K562 (cell line): Measurements from ENCODE around the gene PUS3. TPM values are rescaled to one million over a fixed set of nuclear protein-coding genes. Genes with fewer than 3 reads are reported as not detected.

Source experiments
- ATAC-seq: fragments of 200-7000 bp; cut with Tn5 transposase; 3 replicates; pipeline ENCODE4 v1.9.1; 2020; ENCODE audit warnings: moderate library complexity
- BruUV-seq: library from RNA; stranded (reverse); fragments of 400-500 nt; replicated peaks from 2 replicates; lab custom pipeline; 2021; lab: Mats Ljungman, UMichigan
- CTCF ChIA-PET: fragments of 300-600 bp; formaldehyde crosslinking; extraction: SDS; loops from one replicate; lab custom pipeline; 2021; ENCODE audit warnings: low intra/inter-chr PET ratio; lab: Yijun Ruan, JAX
- POLR2A ChIA-PET: fragments of 300-600, 350-650 bp; sonication (Branson Sonifier 250); formaldehyde crosslinking; extraction: SDS; loops from one replicate; lab custom pipeline; 2021; ENCODE audit warnings: antibody characterized with exemption, inconsistent platforms; lab: Yijun Ruan, JAX
- DNase-seq, 4 experiments: peaks; one replicate each; pipeline versions ENCODE4 v3.0.0 to v3.0.0-alpha.2; 2011 to 2018; ENCODE audit warnings: low spot score in 3 of 4, mixed read lengths in 3 of 4; ENCODE audit errors: extremely low read depth in 1 of 4
- FAIRE-seq: peaks from 2 replicates; lab custom pipeline; 2011; peaks lifted over from hg19 to GRCh38; lab: Jason Lieb, UNC
- H2AFZ ChIP-seq: 2 replicates; pipeline ENCODE4 v1.6.0; 2011; ENCODE audit warnings: low read depth, low read length, control low read depth, inconsistent platforms
- H3K27ac ChIP-seq: fragments of 200-600 bp; 3 replicates; pipeline ENCODE4 v1.8.0; 2011; ENCODE audit warnings: low read depth, mild to moderate bottlenecking, control low read depth, inconsistent platforms, low read length, moderate library complexity, mixed read lengths; ENCODE audit errors: extremely low read depth
- H3K27me3 ChIP-seq, 2 experiments: fragments of 300-600 bp in 1 of 2; 2 replicates in 1 of 2; 3 replicates in 1 of 2; pipeline versions ENCODE4 v1.6.0 to v1.8.0; 2011; ENCODE audit warnings: inconsistent platforms in 2 of 2, low read length in 2 of 2, mild to moderate bottlenecking in 1 of 2, mixed read lengths in 1 of 2, moderate library complexity in 1 of 2; ENCODE audit not compliant: control insufficient read depth in 2 of 2, insufficient read depth in 2 of 2
- H3K36me3 ChIP-seq: fragments of 300-600 bp; 3 replicates; pipeline ENCODE4 v1.8.0; 2011; ENCODE audit warnings: mild to moderate bottlenecking, low read length, inconsistent platforms; ENCODE audit not compliant: control insufficient read depth, insufficient read depth
- H3K4me1 ChIP-seq, 2 experiments: fragments of 200-600 bp in 1 of 2; replicated peaks in 1 of 2; 2 replicates in 1 of 2; 3 replicates in 1 of 2; pipeline versions ENCODE4 v1.5.1 to v1.8.0; 2011; ENCODE audit warnings: inconsistent platforms in 2 of 2, low read length in 2 of 2, mild to moderate bottlenecking in 1 of 2, mixed read lengths in 1 of 2, moderate library complexity in 1 of 2; ENCODE audit not compliant: control insufficient read depth in 2 of 2, insufficient read depth in 2 of 2
- H3K4me2 ChIP-seq: 2 replicates; pipeline ENCODE4 v1.6.1; 2011; ENCODE audit warnings: low read length, control low read depth, inconsistent platforms, mixed read lengths; ENCODE audit not compliant: insufficient read depth
- H3K4me3 ChIP-seq: fragments of 200-600 bp; sonication (generic), shearing (Covaris generic); 2 replicates; pipeline ENCODE4 v1.5.1; 2016; ENCODE audit warnings: control low read depth, inconsistent platforms
- H3K79me2 ChIP-seq: fragments of 200-600 bp; 3 replicates; pipeline ENCODE4 v1.8.0; 2011; ENCODE audit warnings: low read length, inconsistent platforms; ENCODE audit not compliant: control insufficient read depth, insufficient read depth
- H3K9ac ChIP-seq, 2 experiments: 2 replicates each; pipeline versions ENCODE4 v1.6.0 to v1.6.1; 2011; ENCODE audit warnings: low read depth in 2 of 2, low read length in 2 of 2, control low read depth in 1 of 2, inconsistent platforms in 1 of 2, mild to moderate bottlenecking in 1 of 2, mixed read lengths in 1 of 2; ENCODE audit not compliant: insufficient read depth in 1 of 2
- H3K9me1 ChIP-seq: one replicate; pipeline ENCODE4 v1.6.0; 2011; ENCODE audit warnings: inconsistent platforms, mild to moderate bottlenecking, low read length, moderate library complexity; ENCODE audit not compliant: control insufficient read depth, insufficient read depth
- H3K9me3 ChIP-seq: replicated peaks from 2 replicates; pipeline ENCODE4 v1.5.1; 2011; ENCODE audit warnings: low read depth, low read length, inconsistent platforms; ENCODE audit not compliant: control insufficient read depth, insufficient read depth
- H4K20me1 ChIP-seq: replicated peaks from 2 replicates; pipeline ENCODE4 v1.6.1; 2011; ENCODE audit warnings: low read length, inconsistent platforms, mixed read lengths; ENCODE audit not compliant: control insufficient read depth, insufficient read depth
- MIER1 ChIP-seq: fragments of 450-650 bp; IDR thresholded peaks from 2 replicates; pipeline ENCODE4 v1.6.1; 2016; ENCODE audit warnings: antibody characterized with exemption, mild to moderate bottlenecking, low read depth
- PTTG1 ChIP-seq: fragments of 450-650 bp; IDR thresholded peaks from 2 replicates; pipeline ENCODE4 v1.6.1; 2016; ENCODE audit warnings: low read depth, mild to moderate bottlenecking, missing genetic modification characterization, missing compliant biosample characterization
- ZNF212 ChIP-seq: fragments of 450-650 bp; formaldehyde crosslinking; IDR thresholded peaks from 2 replicates; pipeline ENCODE4 v1.4.0; 2020; ENCODE audit warnings: mild to moderate bottlenecking
- ZNF695 ChIP-seq: fragments of 450-650 bp; formaldehyde crosslinking; IDR thresholded peaks from 2 replicates; pipeline ENCODE4 v1.4.0; 2020; ENCODE audit warnings: mild to moderate bottlenecking, moderate library complexity
- WGBS: fragments of 100-300 bp; shearing (Covaris generic); methylation state at CpG from one replicate; pipeline ENCODE4 v1.1.6; 2016; ENCODE audit warnings: low coverage, mixed read lengths; ENCODE audit not compliant: insufficient coverage; ENCODE audit errors: missing lambda C conversion rate; 5-methylcytosine and 5-hydroxymethylcytosine counted together
- in situ Hi-C: fragments of 300-500 bp; cut with MboI; formaldehyde crosslinking; loops from 4 replicates; pipeline ENCODE4 v1.15.0; 2018; ENCODE audit warnings: inconsistent platforms, mixed read lengths
- intact Hi-C: fragments of 100-400 bp; cut with micrococcal nuclease; formaldehyde crosslinking; loops from 2 replicates; pipeline ENCODE4 v1.14.2; 2022
- polyA plus RNA-seq, 8 experiments: library from polyadenylated mRNA; depleted of rRNA in 4 of 8; stranded (reverse) in 5 of 8; unstranded in 3 of 8; fragments of >200 nt; fragmentation: Nextera tagmentation in 2 of 8; fragmentation: Illumina TruSeq in 1 of 8; extraction: Ambion mirVana in 2 of 8; extraction: Trizol in 1 of 8; gene quantifications; 2 replicates each; pipeline versions ENCODE4 v1.2.1 to v1.2.3, GENCODE V29; 2011 to 2014; ENCODE audit warnings: inconsistent platforms in 1 of 8, missing spikeins in 1 of 8
- total RNA-seq, 7 experiments: library from RNA; depleted of rRNA in 6 of 7; stranded (reverse); fragments of >200 nt in 6 of 7; fragmentation: Illumina TruSeq in 2 of 7; extraction: Trizol in 2 of 7; gene quantifications; 2 replicates each; pipeline versions ENCODE4 v1.2.1 to v1.2.3, GENCODE V29; 2011 to 2021; ENCODE audit warnings: low replicate concordance in 1 of 7
- TF ChIP-seq, protein P1 (sequence below): fragments of 450-650 bp; IDR thresholded peaks from 2 replicates; pipeline ENCODE4 v1.6.1; 2016; ENCODE audit warnings: borderline replicate concordance

Gene PUS3
- total and polyA plus RNA-seq, 9 of the 15 experiments (the other 6 are each of a cell fraction or from before 2014, with no cell fraction given), result 16.5 to 49.2 (median 35.9) TPM

DNA sequence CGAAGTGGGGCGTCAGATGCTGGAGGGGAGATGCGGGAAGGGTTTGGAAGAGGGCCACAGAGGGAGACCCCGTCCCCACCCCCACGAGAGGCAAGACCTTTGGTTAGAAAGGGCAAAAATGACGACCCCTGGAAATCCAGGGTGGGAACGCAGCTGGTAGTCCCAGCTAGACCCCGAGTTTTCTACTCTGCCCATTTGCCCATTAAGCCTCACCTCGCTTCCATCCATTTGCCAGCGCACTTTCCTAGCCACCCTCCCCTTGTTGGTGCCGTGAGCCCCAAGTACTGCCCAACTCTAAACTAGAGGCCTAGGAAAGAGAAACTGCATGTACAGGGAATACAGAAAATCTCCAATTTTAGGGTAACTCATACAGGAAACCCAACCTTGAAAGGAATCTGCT lies 1.7 kb upstream of the PUS3 start:
- no peaks in the 10 kb centered on the region for H3K9me3 ChIP-seq
- H3K79me2 ChIP-seq, result peaks cover 28% of the 10 kb centered on the region
- H3K4me1 ChIP-seq, result peaks cover 0 to 6% of the 10 kb centered on the region in 2 experiments; a peak in 2 of 5 replicates
- CTCF ChIA-PET, result no interaction called here
- in situ Hi-C loops, result no loop called here
- no peaks in the 10 kb centered on the region for H3K9me1 ChIP-seq
- BruUV-seq, result no TSS peak
- FAIRE-seq (no peak), DNase-seq (no peak)
- no peak overlapping the region for H3K4me3 ChIP-seq
- TF ChIP-seq PTTG1 (tag) (no peak), ZNF212 (CRISPR knock-in tag) (no peak), ZNF695 (CRISPR knock-in tag) (no peak)
- TF ChIP-seq, all 486 proteins: peak for 0
- H3K9ac ChIP-seq, result no peak overlapping the region
- 23% methylated on average over 8 of the region's 11 CpGs for WGBS
- POLR2A ChIA-PET, result no interaction called here
- H4K20me1 ChIP-seq, result no peaks in the 10 kb centered on the region
- no peak for ATAC-seq
- no peak overlapping the region for H2AFZ ChIP-seq
- H3K36me3 ChIP-seq, result peaks cover 16% of the 10 kb centered on the region
- intact Hi-C loops, result no loop called here
- H3K4me2 ChIP-seq, result no peak overlapping the region
- no peak overlapping the region for H3K27ac ChIP-seq
- peaks cover 11 to 24% of the 10 kb centered on the region in 2 experiments; a peak in 4 of 5 replicates for H3K27me3 ChIP-seq

DNA sequence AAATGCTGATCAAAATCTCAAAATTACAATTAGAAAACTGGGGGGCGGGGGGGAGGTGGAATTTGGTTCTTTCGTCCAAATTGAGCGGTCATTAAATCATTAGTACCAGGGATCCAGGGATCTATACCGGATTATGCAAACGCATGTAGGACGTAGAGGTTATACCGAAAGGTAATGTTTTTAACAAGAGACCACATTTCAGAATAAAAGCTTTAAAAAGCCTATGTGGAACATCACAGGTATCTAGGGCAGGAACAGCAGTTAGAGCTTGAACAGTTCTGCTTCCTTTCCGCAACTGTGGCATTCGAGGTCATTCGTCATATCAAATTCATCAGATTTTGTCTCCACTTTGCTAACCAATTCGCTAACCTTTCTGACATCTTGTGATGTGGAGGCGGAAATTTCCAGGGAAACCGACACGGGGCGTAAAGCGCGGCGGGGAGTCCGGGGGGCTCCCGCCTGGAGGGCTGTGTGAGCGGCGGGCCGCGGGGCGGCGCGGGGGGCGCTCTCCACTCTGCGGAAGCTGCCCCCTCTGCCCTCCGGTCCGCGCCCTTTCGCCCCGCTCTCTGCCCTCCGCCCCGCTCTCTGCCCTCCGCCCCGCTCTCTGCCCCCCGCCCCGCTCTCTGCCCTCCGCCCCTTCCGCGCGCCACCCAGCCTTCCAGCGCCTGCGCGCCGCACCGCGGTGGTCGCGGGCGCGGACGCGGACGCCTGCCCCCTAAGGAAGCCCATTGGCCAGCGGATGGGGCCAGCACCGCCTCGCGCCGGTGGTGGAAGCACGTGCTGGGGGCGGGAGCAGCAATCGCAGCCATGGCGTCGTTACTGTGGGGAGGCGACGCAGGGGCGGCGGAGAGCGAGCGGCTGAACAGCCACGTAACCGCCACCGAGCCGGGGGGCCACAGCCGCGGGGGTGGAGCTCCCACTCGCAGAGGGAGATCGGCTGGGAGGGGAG lies 979 bp upstream of the PUS3 start, which contains the start of gene DDX25:
DDX25 (plus strand) TSS at position 798 of the 949 bp plus-strand sequence; CDS start at position 808, 10 bp downstream.
- in situ Hi-C loops (no loop called here), intact Hi-C loops (loop anchor here (1.0 kb wide), 1 partner anchor 159 kb away; no protein-coding TSS in a partner anchor)
- H3K27ac ChIP-seq, result no peak within 1 kb of the TSS
- no TSS peak for BruUV-seq
- peak within 1 kb of the TSS; percentile 89; the same call in 1 of the 2 replicates for H3K4me2 ChIP-seq
- DNase-seq, result no peak
- no peak within 1 kb of the TSS for H2AFZ ChIP-seq
- H3K27me3 ChIP-seq, result peaks cover 9 to 23% of the 10 kb centered on the region in 2 experiments; a peak in 4 of 5 replicates
- H3K79me2 ChIP-seq, result peaks cover 33% of the 10 kb centered on the region
- peaks cover 0 to 6% of the 10 kb centered on the region in 2 experiments; a peak in 2 of 5 replicates for H3K4me1 ChIP-seq
- no peak within 1 kb of the TSS for H3K4me3 ChIP-seq
- no peaks in the 10 kb centered on the region for H3K9me1 ChIP-seq
- peaks cover 23% of the 10 kb centered on the region for H3K36me3 ChIP-seq
- WGBS, result 72% methylated on average over 21 of the region's 81 CpGs
- ChIA-PET CTCF (no interaction called here), POLR2A (interaction anchor here (0.7 to 1.8 kb wide), 5 partner anchors 7 to 308 kb away, joined by 3 to 10 read pairs (median 5); partner anchors contain the start of genes FAM118B, HYLS1 and RPUSD4)
- no peak within 1 kb of the TSS for H3K9ac ChIP-seq
- TF ChIP-seq, protein P1, sequence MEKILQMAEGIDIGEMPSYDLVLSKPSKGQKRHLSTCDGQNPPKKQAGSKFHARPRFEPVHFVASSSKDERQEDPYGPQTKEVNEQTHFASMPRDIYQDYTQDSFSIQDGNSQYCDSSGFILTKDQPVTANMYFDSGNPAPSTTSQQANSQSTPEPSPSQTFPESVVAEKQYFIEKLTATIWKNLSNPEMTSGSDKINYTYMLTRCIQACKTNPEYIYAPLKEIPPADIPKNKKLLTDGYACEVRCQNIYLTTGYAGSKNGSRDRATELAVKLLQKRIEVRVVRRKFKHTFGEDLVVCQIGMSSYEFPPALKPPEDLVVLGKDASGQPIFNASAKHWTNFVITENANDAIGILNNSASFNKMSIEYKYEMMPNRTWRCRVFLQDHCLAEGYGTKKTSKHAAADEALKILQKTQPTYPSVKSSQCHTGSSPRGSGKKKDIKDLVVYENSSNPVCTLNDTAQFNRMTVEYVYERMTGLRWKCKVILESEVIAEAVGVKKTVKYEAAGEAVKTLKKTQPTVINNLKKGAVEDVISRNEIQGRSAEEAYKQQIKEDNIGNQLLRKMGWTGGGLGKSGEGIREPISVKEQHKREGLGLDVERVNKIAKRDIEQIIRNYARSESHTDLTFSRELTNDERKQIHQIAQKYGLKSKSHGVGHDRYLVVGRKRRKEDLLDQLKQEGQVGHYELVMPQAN, result no peak
- TF ChIP-seq MIER1, result peak; percentile 6; the same call in 1 of the 2 replicates
- no peak for FAIRE-seq
- no peaks in the 10 kb centered on the region for H3K9me3 ChIP-seq
- no peak for ATAC-seq
- no peaks in the 10 kb centered on the region for H4K20me1 ChIP-seq
